ENCODE results near the gene ESYT1. TPM values are rescaled to one million over a fixed set of nuclear protein-coding genes. Genes with fewer than 3 reads are reported as not detected.

ESYT1 gene
- total RNA-seq, 1 donor from 2014 or later = 464 TPM

DNA sequence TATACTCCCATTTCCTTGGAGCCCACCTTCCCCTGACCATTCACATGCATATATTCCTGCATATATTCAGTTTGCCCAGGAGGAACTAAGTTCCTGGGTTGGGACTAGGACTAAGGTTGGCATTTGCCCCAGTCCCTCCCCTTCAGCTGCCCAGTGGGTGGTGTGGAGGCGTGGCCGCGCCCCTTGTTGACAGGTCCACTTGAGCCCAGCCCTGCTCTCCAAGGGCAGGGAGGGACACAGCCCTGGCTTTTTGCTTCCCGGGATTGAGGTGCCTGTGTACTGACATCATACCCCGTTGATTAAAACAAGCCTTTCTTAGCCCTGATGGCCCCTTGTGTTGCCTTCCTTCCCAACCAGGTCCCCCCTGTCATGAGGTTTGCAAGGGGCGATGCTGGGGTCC is 40.8 kb upstream of the ESYT1 start:
- DNase-seq (ENCODE audit: low read depth) = no peak
- no peak overlapping the region for H3K4me3 ChIP-seq (ENCODE audit: low read depth, low read length)
- TF ChIP-seq, protein P1, sequence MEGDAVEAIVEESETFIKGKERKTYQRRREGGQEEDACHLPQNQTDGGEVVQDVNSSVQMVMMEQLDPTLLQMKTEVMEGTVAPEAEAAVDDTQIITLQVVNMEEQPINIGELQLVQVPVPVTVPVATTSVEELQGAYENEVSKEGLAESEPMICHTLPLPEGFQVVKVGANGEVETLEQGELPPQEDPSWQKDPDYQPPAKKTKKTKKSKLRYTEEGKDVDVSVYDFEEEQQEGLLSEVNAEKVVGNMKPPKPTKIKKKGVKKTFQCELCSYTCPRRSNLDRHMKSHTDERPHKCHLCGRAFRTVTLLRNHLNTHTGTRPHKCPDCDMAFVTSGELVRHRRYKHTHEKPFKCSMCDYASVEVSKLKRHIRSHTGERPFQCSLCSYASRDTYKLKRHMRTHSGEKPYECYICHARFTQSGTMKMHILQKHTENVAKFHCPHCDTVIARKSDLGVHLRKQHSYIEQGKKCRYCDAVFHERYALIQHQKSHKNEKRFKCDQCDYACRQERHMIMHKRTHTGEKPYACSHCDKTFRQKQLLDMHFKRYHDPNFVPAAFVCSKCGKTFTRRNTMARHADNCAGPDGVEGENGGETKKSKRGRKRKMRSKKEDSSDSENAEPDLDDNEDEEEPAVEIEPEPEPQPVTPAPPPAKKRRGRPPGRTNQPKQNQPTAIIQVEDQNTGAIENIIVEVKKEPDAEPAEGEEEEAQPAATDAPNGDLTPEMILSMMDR (conservative IDR thresholded peaks at IDR 0.05; ENCODE audit: low read depth, low read length) = no peak

- no peak for DNase-seq (ENCODE audit: low read depth)
These were observed 30.3 kb upstream of the ESYT1 start for GRCh38 chr12:56097738-56098137.

GRCh38 chr12:56098592-56098991 is 29.5 kb upstream of the ESYT1 start:
- TF ChIP-seq, protein P1 (conservative IDR thresholded peaks at IDR 0.05; ENCODE audit: low read depth, low read length) = no peak
- H3K4me3 ChIP-seq (ENCODE audit: low read depth, low read length) = no peak overlapping the region
- DNase-seq (ENCODE audit: low read depth) = no peak

More at GRCh38 chr12:56097738-56098137, 30.3 kb upstream of the ESYT1 start:
- TF ChIP-seq, protein P1 (conservative IDR thresholded peaks at IDR 0.05; ENCODE audit: low read depth, low read length) = no peak
- no peak overlapping the region for H3K4me3 ChIP-seq (ENCODE audit: low read depth, low read length)

GRCh38 chr12:56099787-56100186 is 28.3 kb upstream of the ESYT1 start:
- TF ChIP-seq, protein P1 (conservative IDR thresholded peaks at IDR 0.05; ENCODE audit: low read depth, low read length) = no peak
- no peak overlapping the region for H3K4me3 ChIP-seq (ENCODE audit: low read depth, low read length)
- no peak for DNase-seq (ENCODE audit: low read depth)

DNA sequence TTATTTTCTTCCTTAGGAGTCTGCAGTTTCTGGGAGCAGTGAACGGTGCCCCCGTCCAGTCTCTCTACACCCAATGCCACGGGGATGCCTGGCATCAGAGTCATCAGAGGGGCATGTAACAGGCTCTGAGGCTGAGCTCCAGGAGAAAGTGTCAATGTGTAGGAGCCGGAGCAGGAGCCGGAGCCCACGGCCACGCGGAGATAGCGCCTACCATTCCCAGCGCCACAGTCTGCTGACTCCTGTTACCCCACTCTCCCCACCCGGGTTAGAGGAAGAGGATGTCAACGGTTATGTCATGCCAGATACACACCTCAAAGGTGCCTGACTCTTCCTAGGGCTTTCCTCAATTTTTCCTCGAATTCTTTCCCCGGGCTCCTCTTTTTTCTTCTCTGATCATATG is 27.0 kb upstream of the ESYT1 start:
- DNase-seq (ENCODE audit: low read depth) = no peak
- no peak overlapping the region for H3K4me3 ChIP-seq (ENCODE audit: low read depth, low read length)
- TF ChIP-seq, protein P1 (conservative IDR thresholded peaks at IDR 0.05; ENCODE audit: low read depth, low read length) = no peak

DNA sequence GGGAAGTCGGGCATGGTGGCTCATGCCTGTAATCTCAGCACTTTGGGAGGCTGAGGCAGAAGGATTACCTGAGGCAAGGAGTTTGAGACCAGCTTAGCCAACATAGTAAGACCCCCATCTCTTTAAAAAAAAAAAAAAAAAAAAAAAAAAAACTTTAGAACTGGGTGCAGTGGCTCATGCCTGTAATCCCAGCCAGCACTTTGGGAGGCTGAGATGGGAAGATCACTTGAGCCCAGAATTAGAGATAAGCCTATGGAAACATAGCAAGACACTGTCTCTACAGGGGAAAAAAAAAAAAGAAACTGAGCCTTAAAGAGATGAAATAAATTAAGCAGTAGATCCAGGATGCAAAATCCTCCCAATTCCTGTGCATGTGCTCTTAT is 25.4 kb upstream of the ESYT1 start:
- H3K4me3 ChIP-seq (ENCODE audit: low read depth, low read length) = no peak overlapping the region
- TF ChIP-seq, protein P1 (conservative IDR thresholded peaks at IDR 0.05; ENCODE audit: low read depth, low read length) = no peak
- DNase-seq (ENCODE audit: low read depth) = no peak

DNA sequence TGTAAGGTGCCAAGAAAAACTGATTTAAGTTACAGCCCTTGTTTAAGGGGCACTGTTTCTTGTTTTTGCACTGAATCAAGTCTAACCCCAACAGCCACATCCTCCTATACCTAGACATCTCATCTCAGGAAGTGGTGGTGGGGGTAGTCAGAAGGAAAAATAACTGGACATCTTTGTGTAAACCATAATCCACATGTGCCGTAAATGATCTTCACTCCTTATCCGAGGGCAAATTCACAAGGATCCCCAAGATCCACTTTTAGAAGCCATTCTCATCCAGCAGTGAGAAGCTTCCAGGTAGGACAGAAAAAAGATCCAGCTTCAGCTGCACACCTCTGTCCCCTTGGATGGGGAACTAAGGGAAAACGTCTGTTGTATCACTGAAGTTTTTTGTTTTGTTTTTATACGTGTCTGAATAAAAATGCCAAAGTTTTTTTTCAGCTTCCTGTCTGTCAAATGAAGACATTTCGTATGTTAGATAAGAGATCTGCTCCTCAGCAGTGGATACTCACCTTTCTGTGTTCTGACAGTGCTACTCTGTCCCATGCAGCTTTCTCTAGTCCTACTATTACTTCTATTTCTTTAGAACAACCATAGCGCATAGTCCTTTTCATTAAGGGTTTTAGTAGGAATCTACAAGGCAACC is 24.9 kb upstream of the ESYT1 start:
- no peak for DNase-seq (ENCODE audit: low read depth)
- peak overlapping the region; percentile 86 for H3K4me3 ChIP-seq (ENCODE audit: low read depth, low read length)
- TF ChIP-seq, protein P1 (conservative IDR thresholded peaks at IDR 0.05; ENCODE audit: low read depth, low read length) = no peak

All from epithelial cell of proximal tubule (primary cell).